Activated CD4-positive, alpha-beta T cell treated with anti-CD3 and anti-CD28 coated beads, Interleukin-2, amount 10 ng/mL, durations not matched to agents 24 days and 14 days (primary cell): Measurements from ENCODE around the gene NPLOC4. TPM values are rescaled to one million over a fixed set of nuclear protein-coding genes. Genes with fewer than 3 reads are reported as not detected.
A peak's percentile ranks its signal among the peaks of the same experiment; 100 is the strongest.

Experiments used
- DNase-seq: peaks from one replicate; pipeline ENCODE4 v3.0.0; 2022
- H3K27ac Mint-ChIP-seq: one replicate; pipeline ENCODE4 v1.8.0; 2022; ENCODE audit warnings: mild to moderate bottlenecking, mixed read lengths
- H3K27me3 Mint-ChIP-seq: one replicate; pipeline ENCODE4 v1.8.0; 2022; ENCODE audit warnings: mixed read lengths
- H3K36me3 Mint-ChIP-seq: one replicate; pipeline ENCODE4 v1.8.0; 2022; ENCODE audit warnings: low read depth, mild to moderate bottlenecking, mixed read lengths
- H3K4me1 Mint-ChIP-seq: one replicate; pipeline ENCODE4 v1.8.0; 2021; ENCODE audit warnings: mixed read lengths
- H3K4me3 Mint-ChIP-seq: one replicate; pipeline ENCODE4 v1.8.0; 2022; ENCODE audit warnings: mild to moderate bottlenecking, moderate library complexity, mixed read lengths
- H3K9me3 Mint-ChIP-seq: one replicate; pipeline ENCODE4 v1.8.0; 2021; ENCODE audit warnings: mixed read lengths
- intact Hi-C: fragments of 100-400 bp; cut with micrococcal nuclease; formaldehyde crosslinking; loops from one replicate; pipeline ENCODE4 v1.15.1; 2023
- total RNA-seq: library from RNA; stranded (reverse); gene quantifications from 2 replicates; pipeline ENCODE4 v1.2.3, GENCODE V29; 2022

The NPLOC4 gene
- total RNA-seq, 1 donor from 2014 or later, result 147 TPM

DNA sequence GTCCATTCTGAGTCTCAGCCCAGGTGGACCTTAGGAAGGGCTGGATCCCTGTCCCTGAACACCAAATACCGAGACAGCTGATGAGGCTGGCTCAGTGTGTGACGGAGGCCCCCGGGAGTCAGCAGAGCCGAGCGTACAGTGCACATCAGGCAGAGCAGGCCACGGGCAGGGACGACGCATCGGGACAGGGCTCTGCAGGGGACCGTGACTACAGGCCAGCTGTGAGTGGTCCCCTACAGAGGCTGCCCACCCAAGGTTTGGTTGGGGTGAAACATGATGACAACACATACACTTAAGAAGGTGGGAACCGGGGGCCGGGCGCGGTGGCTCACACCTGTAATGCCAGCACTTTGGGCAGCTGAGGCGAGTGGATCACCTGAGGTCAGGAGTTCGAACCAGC is 36.0 kb upstream of the NPLOC4 start:
- Mint-ChIP-seq H3K27me3 (no peaks in the 10 kb centered on the region), H3K27ac (no peak overlapping the region), H3K4me3 (no peak overlapping the region), H3K9me3 (no peaks in the 10 kb centered on the region), H3K36me3 (peaks cover 35% of the 10 kb centered on the region), H3K4me1 (peaks cover 8% of the 10 kb centered on the region)
- intact Hi-C loops, result no loop called here
- DNase-seq, result no peak

GRCh38 chr17:81672504-81672903 is 35.6 kb upstream of the NPLOC4 start:
- H3K4me1 Mint-ChIP-seq, result peaks cover 13% of the 10 kb centered on the region
- no peak for DNase-seq
- intact Hi-C loops, result no loop called here
- H3K36me3 Mint-ChIP-seq, result peaks cover 40% of the 10 kb centered on the region
- no peaks in the 10 kb centered on the region for H3K9me3 Mint-ChIP-seq
- no peaks in the 10 kb centered on the region for H3K27me3 Mint-ChIP-seq
- no peak overlapping the region for H3K4me3 Mint-ChIP-seq
- peak overlapping the region; percentile 58 for H3K27ac Mint-ChIP-seq

DNA sequence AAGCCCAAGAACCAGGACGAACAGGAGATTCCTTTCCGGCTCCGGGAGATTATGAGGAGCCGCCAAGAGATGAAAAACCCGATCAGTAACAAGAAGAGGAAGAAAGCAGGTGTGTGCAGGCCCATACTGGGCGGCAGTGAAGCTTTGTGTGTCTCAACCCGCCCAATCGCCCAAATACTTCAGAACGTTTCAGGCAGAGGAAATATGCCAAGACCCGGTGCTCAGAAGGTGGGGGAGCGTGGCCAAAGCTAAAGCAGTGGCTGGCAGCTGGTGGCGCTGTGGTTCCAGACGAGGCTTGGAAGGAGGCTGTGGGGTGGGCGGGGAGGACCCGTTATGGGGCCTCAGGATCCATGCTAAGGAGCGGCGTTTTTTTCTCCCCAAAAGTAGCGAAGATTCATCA is 30.8 kb upstream of the NPLOC4 start:
- H3K36me3 Mint-ChIP-seq, result peaks cover 53% of the 10 kb centered on the region
- H3K9me3 Mint-ChIP-seq, result no peaks in the 10 kb centered on the region
- H3K27ac Mint-ChIP-seq, result peak overlapping the region; percentile 69
- intact Hi-C loops, result no loop called here
- H3K27me3 Mint-ChIP-seq, result no peaks in the 10 kb centered on the region
- H3K4me1 Mint-ChIP-seq, result peaks cover 30% of the 10 kb centered on the region
- peak overlapping the region; percentile 93 for H3K4me3 Mint-ChIP-seq
- no peak for DNase-seq

DNA sequence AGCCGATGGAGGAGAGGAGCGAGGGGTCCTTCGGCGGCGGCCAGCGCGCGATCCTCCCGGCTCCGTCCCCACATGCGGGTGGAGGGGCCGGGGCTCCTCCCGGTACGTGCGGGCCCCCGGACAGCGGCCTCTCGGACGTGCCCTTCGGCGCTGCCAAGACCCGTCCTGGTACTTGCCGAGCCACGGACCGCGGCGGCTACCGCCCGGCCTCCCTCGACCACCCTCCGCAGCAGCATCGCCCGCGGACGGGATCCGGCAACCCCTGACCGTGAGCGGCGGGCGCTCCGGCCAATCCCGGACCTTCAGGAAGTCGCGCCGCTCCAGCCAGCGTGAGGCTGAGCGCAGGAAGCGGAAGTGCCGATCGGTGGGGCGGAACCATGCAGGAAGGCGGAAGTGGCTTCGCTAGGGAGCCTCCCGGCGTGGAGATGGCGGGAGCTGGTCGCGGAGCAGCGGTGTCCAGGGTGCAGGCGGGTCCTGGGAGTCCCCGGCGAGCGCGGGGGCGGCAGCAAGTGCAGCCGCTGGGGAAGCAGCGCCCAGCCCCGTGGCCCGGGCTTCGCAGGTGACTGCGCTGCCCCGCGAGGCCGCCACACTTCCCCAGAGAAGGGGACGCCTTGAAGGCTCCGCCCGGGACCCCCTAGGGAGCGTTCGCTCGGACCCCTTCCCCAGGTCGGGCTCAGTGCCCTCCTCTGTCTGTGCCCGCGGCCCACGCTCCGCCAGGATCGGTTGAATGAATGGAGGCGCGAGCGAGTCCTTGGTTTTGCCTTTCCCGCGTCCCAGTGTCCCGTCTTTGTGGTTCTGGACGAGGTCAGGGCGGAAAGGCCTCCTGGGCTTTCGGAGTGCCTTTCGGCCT is 29.7 kb upstream of the NPLOC4 start, which contains the start of the genes CCDC137 and OXLD1:
TSS of gene CCDC137 (plus strand) at position 396 of the 850 bp plus-strand sequence. CDS start at position 426, 30 bp downstream.
TSS of gene OXLD1 (minus strand) at position 264 of the 850 bp plus-strand sequence. CDS start at position 236, 28 bp downstream.
- peaks cover 33% of the 10 kb centered on the region for H3K4me1 Mint-ChIP-seq
- no peaks in the 10 kb centered on the region for H3K27me3 Mint-ChIP-seq
- H3K36me3 Mint-ChIP-seq, result peaks cover 48% of the 10 kb centered on the region
- no peaks in the 10 kb centered on the region for H3K9me3 Mint-ChIP-seq
- peak; percentile 98 for DNase-seq
- peak within 1 kb of the TSS; percentile 93 for H3K4me3 Mint-ChIP-seq
- intact Hi-C loops, result loop anchor here (1.0 kb wide), 2 partner anchors 17 to 29 kb away; partner anchors contain the start of genes ARL16, NPLOC4 and TSPAN10
- H3K27ac Mint-ChIP-seq, result peak within 1 kb of the TSS; percentile 97

GRCh38 chr17:81666092-81666341 is 29.1 kb upstream of the NPLOC4 start:
- Mint-ChIP-seq H3K9me3 (no peaks in the 10 kb centered on the region), H3K36me3 (peaks cover 45% of the 10 kb centered on the region), H3K27me3 (no peaks in the 10 kb centered on the region), H3K4me3 (peak overlapping the region; percentile 93), H3K4me1 (peaks cover 33% of the 10 kb centered on the region), H3K27ac (peak overlapping the region; percentile 97)
- intact Hi-C loops, result loop anchor here (1.0 kb wide), 2 partner anchors 17 to 29 kb away; partner anchors contain the start of genes ARL16, NPLOC4 and TSPAN10
- DNase-seq, result no peak

GRCh38 chr17:81665205-81666091 is 28.5 kb upstream of the NPLOC4 start:
- H3K4me1 Mint-ChIP-seq, result peaks cover 33% of the 10 kb centered on the region
- peaks cover 44% of the 10 kb centered on the region for H3K36me3 Mint-ChIP-seq
- no peaks in the 10 kb centered on the region for H3K27me3 Mint-ChIP-seq
- peak overlapping the region; percentile 93 for H3K4me3 Mint-ChIP-seq
- no peaks in the 10 kb centered on the region for H3K9me3 Mint-ChIP-seq
- DNase-seq, result peak; percentile 79
- peak overlapping the region; percentile 97 for H3K27ac Mint-ChIP-seq
- intact Hi-C loops, result loop anchor here (1.0 kb wide), 2 partner anchors 18 to 28 kb away; partner anchors contain the start of genes ARL16, NPLOC4 and TSPAN10

- peak overlapping the region; percentile 71 for H3K27ac Mint-ChIP-seq
- H3K36me3 Mint-ChIP-seq, result peaks cover 32% of the 10 kb centered on the region
- no peaks in the 10 kb centered on the region for H3K27me3 Mint-ChIP-seq
- DNase-seq, result no peak
- intact Hi-C loops, result no loop called here
- H3K4me3 Mint-ChIP-seq, result peak overlapping the region; percentile 51
- H3K4me1 Mint-ChIP-seq, result peaks cover 30% of the 10 kb centered on the region
- H3K9me3 Mint-ChIP-seq, result no peaks in the 10 kb centered on the region
Observed at GRCh38 chr17:81664051-81664470, 27.1 kb upstream of the NPLOC4 start.

DNA sequence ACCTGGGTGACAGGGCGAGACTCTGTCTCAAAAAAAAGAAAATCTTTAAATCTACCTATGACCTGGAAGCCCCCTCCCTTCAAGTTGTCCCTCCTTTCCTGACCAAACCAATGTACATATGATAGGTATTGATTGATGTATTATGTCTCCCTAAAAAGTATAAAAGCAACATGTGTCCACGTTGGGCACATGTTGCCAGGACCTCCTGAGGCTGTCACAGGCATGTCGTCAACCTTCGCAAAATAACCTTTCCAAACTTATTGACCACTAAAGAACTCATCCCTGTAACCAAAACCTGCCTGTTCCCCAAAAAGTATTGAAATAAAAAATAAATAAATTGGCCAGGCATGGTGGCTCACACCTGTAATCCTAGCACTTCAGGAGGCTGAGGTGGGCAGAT is 25.1 kb upstream of the NPLOC4 start:
- intact Hi-C loops, result no loop called here
- H3K27me3 Mint-ChIP-seq, result no peaks in the 10 kb centered on the region
- H3K36me3 Mint-ChIP-seq, result peaks cover 21% of the 10 kb centered on the region
- no peak overlapping the region for H3K4me3 Mint-ChIP-seq
- DNase-seq, result no peak
- peaks cover 23% of the 10 kb centered on the region for H3K4me1 Mint-ChIP-seq
- no peaks in the 10 kb centered on the region for H3K9me3 Mint-ChIP-seq
- no peak overlapping the region for H3K27ac Mint-ChIP-seq

DNA sequence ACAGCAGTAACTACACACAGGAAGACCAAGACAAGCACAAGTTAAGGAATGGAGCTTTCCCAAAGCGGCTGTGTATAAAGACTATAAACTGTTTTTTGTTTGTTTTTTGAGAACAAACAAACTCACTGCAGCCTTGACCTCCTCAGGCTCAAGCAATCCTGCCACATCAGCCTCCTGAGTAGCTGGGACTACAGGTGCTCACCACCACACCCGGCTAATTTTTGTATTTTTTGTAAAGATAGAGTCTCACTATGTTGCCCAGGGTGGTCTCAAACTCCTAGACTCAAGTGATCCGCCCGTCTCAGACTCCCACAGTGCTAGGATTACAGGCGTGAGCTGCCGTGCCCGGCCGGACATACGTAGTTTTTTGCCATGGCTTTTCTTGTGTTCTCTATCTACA is 23.5 kb upstream of the NPLOC4 start:
- H3K27me3 Mint-ChIP-seq, result no peaks in the 10 kb centered on the region
- H3K4me1 Mint-ChIP-seq, result peaks cover 20% of the 10 kb centered on the region
- no peak overlapping the region for H3K4me3 Mint-ChIP-seq
- peaks cover 11% of the 10 kb centered on the region for H3K36me3 Mint-ChIP-seq
- no peak for DNase-seq
- H3K27ac Mint-ChIP-seq, result no peak overlapping the region
- intact Hi-C loops, result no loop called here
- H3K9me3 Mint-ChIP-seq, result no peaks in the 10 kb centered on the region

DNA sequence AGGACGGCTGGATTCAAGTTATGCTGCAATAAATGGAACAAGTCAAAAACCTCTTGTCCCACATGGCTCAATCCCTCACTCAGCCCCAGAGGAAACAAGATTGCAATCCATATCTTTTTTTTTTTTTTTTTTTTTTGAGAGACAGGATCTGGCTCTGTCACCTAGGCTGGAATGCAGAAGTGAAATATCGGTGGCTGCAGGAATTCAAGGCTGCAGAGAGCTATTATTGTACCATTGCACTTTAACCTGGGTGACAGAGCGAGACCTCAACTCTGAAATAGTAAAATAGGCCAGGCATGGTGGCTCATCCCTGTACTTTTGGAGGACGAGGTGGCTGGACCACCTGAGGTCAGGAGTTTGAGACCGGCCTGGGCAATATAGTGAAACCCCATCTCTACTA is 22.1 kb upstream of the NPLOC4 start:
- H3K27ac Mint-ChIP-seq, result no peak overlapping the region
- no peaks in the 10 kb centered on the region for H3K9me3 Mint-ChIP-seq
- H3K27me3 Mint-ChIP-seq, result no peaks in the 10 kb centered on the region
- DNase-seq, result no peak
- H3K36me3 Mint-ChIP-seq, result no peaks in the 10 kb centered on the region
- no peak overlapping the region for H3K4me3 Mint-ChIP-seq
- intact Hi-C loops, result no loop called here
- H3K4me1 Mint-ChIP-seq, result peaks cover 13% of the 10 kb centered on the region

- DNase-seq, result no peak
- intact Hi-C loops, result no loop called here
- Mint-ChIP-seq H3K36me3 (no peaks in the 10 kb centered on the region), H3K9me3 (no peaks in the 10 kb centered on the region), H3K27me3 (no peaks in the 10 kb centered on the region), H3K4me1 (peaks cover 11% of the 10 kb centered on the region), H3K4me3 (no peak overlapping the region), H3K27ac (no peak overlapping the region)
Observed at GRCh38 chr17:81656835-81657234, 19.9 kb upstream of the NPLOC4 start.

- Mint-ChIP-seq H3K4me1 (peaks cover 11% of the 10 kb centered on the region), H3K36me3 (no peaks in the 10 kb centered on the region), H3K4me3 (no peak within 1 kb of the TSS), H3K27me3 (no peaks in the 10 kb centered on the region), H3K27ac (no peak within 1 kb of the TSS), H3K9me3 (no peaks in the 10 kb centered on the region)
- intact Hi-C loops, result no loop called here
- DNase-seq, result no peak
Observed at GRCh38 chr17:81656118-81656743, 19.3 kb upstream of the NPLOC4 start, which contains the start of gene PDE6G. TSS of gene PDE6G (minus strand) at chr17:81656542. CDS start at chr17:81653305, 3,237 bp downstream.

- Mint-ChIP-seq H3K27me3 (no peaks in the 10 kb centered on the region), H3K36me3 (no peaks in the 10 kb centered on the region), H3K4me3 (no peak overlapping the region), H3K27ac (no peak overlapping the region), H3K9me3 (no peaks in the 10 kb centered on the region), H3K4me1 (peaks cover 11% of the 10 kb centered on the region)
- intact Hi-C loops, result no loop called here
- DNase-seq, result no peak
Observed at GRCh38 chr17:81655378-81656117, 18.6 kb upstream of the NPLOC4 start.
